NCI-H524 (cell line): ENCODE results near the gene KIRREL3.

Experiments
- DNase-seq, 2 experiments: peaks; one replicate each; lab custom pipeline; 2025; lab: John Stamatoyannopoulos, UW

KIRREL3 gene

DNA sequence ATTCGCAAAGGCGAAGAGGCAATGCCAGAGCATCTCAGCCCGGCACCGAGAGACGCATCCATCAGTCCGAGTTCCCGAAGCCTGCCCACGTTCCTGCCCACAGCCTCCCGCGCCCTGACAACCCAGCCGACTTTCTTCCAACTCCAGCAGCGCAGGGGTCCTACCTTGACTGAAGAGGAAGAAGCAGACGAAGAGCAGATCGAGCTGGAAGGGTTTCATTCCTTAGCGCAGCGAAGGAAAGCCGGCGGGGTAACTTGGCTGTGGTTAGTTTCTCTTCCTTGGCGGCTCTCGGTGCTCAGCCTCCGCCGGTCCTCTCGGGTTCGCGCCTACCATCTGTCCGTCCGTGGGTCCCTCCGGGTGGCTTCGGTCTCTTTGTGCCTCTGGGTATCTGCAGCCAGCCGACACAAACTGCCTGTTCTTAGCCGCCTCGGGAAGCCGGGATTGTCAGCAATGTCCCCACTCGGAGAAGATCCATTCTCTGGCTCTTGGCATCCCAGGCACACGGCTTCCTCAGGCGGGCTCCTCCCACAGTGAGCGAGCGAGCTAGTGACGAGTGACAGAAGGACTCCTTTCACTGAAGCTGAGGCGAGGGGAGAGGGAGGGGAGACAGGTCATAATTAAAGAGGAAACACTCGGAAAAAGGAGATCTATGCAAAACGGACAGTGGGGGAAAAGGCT is at the start of gene KIRREL3:
KIRREL3 (minus strand) TSS at position 480 of the 678 bp plus-strand sequence.
- peak; percentile 39 to 48 for DNase-seq

DNA sequence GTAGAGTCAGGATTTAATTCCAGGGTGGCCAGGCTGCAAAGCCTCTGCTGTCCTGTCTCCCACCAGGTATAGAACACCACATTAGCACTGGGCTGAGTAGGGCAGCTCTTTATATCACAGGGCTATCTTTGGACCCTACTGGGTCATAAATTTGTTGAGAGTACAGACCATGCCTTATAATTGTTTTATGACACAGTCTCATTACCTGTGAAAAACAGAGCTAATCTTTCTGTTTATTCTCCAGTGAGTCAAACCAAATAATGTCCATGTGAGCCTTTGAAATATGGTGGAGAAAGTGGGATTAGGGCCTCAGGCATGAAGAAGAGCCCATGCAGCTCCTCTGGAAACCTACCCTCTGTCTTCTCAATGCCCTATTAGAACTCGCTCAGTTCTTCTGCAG is 49.6 kb upstream of the KIRREL3 start:
- no peak for DNase-seq

DNA sequence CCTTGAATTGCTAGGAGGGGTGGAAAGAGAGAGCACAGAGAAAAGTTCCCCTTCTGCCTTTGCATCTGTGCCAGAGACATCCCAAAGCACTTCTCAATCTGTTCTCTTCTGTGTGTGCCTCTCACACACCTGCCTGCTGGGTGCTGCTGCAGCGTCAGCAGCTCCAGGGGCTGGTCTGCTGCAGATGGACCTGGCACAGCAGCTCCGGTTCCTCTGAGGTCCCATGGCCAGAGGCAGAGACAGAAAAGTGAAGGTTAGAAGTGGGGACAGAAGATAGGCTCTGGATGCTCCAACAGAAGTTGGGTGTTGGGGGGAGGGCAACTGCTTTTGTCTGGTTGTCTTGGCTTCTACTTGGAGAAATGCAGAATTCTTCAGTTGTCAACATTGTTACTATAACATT is 48.9 kb upstream of the KIRREL3 start:
- peak in 1 of 2 experiments; percentile 68 for DNase-seq

DNA sequence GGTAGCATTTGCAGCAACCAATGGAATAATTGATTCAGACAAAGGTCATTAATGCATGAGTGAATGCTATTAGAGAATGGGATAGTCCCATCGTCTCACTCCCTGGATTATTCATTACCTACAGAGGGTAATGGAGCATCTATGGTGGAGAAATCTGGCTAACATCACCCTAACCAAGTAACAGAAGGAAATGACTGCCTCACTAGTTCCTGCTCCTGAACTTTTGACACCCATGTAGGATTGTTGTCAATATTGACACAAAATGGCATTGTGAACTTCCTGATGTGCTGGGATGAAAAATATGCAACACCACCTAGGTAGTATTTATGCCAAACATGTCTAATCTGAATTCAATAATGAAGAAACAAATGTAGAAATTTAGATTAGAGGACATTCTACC is 44.0 kb upstream of the KIRREL3 start:
- no peak for DNase-seq

DNA sequence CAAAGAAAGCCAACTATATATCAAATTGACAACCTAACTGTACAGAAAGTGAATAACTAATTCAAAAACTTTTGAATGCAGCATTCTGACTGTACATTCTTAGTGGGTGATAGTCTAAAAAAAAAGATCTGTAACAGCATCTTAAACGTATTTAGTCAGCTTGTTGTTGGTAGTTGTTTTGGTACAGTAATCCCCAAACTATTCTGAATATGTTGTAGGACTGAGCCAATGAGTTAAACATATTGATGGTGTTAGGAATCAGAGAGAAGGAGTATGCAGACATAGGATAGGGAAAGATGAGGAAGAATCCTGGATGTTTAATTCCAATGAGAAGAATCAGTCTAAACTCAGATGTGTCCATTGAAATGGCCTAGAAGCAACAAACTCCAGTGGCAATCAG is 41.9 kb upstream of the KIRREL3 start:
- no peak for DNase-seq

DNA sequence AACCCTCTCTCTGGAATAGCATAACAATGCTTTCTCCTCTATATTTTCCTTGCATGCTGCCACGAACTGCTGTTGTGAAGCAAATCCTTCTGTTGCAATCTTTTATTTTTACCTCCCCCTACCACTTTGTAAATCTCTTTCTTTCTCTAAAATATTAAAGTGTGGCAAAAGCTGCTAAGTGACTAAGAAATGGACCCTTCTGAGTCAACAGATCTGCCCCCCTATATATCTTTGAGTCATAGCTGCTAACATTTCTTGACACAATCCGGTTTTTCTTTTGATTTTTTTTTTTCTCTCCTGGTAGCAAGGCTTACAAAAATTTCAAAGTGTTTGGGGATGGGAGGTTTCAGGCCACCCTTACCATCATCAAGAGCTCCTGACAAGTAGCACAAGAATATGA is 39.0 kb upstream of the KIRREL3 start:
- no peak for DNase-seq

DNA sequence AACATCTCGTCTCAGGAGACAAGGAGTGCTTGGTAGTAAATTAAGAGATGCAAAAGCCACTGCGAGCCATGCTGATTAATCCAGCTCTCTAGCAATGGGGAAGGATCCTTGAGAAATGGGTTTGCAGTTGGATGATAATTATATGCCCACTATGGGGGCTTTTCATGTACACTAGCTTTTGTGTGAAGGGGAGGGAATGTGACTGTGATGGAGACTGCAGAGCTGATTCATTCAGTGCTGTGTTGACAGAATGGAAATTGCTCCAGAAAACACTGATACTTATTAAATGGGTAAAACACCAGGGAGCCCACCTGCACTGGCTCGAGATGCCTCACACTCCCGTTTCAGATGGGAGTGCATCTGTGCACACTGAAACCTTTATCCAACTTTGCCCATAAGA is 37.0 kb upstream of the KIRREL3 start:
- DNase-seq, result no peak

DNA sequence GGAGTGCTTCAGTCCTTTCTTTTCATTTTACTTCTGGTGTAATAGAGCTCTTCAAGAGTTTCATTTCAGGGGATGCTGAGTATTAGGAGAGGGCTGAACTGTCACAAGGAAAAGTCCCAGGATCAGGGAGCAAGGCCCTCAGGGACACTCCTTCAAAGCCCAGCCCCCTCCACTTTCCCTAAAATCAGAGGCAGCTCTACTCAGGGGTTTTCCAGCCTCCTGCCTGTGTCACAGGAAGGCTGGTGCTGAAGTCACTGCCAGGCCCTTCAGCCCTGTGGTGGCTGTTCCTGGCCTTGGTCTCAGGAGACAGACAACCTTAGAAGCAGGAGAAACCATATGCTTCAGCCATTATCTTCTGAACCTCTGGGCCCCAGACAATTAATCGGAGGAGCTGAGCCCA is 36.4 kb upstream of the KIRREL3 start:
- no peak for DNase-seq

DNA sequence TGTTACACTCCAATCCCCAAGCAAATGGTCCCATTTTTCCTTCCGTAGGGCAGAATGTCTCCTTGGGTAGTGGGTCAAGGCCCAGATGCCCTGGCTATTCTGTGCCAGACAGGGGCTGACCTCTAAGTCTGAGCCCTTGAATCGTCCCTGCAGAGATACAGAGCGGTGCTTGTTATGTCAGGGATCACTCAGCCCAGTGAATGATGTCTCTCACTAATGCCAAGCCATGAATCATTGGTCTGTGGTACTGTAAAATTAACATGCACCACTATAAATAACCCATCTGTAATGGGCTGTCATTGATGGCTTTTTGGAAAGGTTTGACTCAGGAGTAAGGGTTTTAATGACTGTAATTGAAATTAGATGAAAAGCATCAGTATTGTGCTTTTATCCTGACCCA is 35.3 kb upstream of the KIRREL3 start:
- DNase-seq, result no peak

DNA sequence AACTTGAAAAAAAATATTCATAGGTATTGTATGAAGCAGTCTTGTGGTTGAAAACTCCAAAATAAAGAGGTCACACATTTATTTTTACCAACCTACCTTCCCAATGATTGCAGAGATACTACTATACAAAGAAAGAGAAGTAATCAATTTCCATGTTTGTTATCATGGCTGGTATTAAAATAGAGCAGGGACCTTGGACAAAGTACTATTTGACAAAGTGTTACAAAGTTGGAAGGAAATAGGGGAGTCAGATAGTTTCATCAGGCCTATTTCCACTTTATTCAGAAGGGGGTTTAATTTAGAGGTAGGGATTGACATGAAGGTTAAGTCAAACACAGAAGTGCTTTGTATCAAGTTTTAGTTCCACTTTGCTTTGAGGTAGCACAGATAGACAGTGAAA is 34.4 kb upstream of the KIRREL3 start:
- DNase-seq, result no peak

DNA sequence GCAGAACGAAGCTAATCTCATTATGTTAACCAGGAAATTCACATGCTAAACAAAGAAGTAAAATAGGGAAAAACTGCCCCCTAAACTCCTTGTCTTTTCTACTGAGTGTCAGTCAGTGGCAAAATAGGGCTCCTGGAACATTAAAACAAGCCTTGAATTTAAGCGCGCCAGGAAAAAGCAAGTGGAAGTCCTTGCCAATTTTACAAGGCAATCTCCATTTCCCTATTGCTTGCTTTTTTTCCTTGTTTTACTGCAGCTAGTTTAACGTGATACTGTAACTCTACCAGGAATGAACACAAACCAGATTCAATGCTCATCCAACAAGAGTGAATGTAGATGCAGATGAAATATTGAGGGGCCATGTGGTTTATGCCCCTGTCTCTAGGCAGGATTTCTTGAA is 28.1 kb upstream of the KIRREL3 start:
- no peak for DNase-seq

DNA sequence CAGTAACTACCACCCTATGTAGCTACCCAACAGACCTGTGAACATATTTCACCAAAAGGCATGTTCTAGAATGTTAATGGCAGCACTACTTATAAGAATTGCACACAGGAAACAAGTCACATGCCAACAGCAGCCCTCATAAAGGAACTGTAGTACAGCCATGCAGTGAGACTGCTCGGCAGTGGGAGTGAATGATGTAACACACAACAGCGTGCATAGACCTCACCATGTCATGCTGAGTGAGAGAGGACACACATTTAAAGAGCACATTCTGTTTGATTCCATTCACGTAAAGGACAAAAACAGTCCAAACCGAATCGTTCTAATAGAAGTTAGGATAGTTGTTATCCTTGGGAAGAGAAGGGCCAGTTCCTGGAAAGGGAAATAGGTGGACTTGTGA is 27.2 kb upstream of the KIRREL3 start:
- DNase-seq, result no peak

DNA sequence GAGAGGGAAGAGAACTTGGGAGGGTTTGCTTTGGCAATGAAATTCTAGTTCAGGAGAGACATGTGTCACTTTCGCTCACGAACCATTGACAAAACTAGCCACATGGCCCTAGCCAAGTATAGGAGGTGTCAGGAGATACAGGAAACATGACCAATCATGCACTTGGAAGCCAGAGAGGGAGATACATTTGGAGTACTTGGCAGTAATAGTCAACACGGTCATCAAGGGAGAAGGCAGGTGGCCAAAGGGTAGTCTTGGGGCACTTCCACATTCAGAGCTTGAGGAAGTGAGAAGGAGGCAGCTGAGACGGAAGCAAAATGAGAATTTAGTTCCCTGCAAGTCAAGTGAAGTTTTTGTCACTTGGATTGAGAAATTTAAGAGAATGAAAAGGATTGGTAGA is 26.4 kb upstream of the KIRREL3 start:
- no peak for DNase-seq

DNA sequence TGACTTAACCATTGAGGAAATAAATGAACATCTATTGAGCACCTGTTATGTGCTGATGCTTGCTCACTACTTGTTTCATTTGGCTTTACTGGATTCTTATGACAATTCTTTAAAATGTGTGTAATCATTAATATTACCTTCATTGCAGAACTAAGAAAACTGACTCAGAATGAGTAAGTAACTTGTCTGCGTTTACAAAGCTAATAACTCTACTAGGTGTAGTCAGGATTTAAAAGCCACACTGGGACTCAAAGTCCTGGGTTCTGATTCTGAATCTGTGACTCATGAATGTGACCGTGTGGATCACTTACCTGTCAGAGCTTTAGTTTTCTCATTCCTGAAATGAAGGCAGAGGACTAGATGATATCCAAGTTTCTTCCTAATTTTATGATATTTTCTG is 23.4 kb upstream of the KIRREL3 start:
- no peak for DNase-seq

DNA sequence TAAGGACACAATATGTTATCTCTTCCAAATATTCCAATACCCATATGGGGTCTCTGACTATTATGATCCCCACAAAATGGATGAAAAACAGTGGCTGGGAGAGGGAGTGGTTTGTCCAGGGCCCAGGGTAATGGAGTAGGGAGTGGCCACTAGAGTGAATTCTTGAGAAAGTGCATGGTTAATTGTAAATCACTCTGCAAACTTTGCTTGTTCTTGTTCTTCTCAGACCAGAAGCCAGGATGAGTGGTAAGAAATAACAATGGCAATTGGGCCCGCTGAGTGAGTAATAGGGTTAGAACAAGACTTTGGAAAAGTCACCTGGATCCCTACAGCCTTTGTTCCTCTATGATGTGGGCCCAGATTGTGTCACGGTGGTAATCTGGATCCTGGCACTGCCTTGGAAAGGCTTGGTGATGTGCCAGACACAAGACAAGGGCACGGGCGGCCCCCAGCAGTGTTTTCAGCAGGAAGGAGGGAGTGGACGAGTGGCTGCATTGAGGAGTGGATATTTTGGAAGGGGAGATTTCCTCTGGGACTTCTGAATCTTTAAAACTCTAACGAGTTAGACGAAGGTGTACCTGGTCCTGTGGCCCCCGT is 18.2 kb upstream of the KIRREL3 start:
- no peak for DNase-seq

DNA sequence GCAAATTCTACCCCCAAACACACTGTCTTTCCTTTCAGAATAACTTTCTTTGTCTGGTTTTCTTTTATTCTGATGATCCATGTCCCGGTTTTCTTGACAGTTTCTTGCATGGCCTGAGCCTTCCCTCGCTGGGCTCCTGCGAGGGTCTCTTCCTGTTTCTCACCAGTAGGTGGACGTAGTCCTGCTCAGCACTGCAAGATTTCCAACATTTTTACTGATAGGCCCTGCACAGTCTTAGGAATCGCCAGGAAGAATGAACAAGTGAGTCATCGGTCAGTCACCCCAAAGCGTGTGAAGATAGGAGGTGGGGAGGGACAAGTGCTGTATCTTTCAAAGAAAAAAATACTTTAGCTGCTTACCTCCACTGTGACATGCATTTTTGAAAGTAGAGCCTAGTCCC is 16.9 kb upstream of the KIRREL3 start:
- peak; percentile 1 to 19 for DNase-seq

DNA sequence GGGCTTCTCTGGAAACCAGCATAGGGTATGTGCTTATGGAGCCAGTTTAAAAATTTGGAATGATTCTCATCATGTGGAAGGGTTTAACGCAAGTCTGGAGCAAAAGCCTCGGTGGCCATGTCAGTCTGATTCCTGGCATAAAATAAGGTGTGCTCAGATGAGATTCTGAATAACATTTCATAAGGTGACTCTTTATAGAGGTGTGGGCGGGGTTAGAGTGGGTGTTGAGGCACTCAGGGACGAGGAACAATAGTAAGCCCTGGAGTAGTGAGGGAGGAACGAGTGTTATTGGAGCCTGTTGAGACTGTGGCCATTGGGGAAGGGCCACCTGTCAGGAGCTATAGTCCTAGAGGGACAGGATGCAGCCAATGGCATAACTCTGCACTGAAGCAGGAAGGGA is 13.0 kb upstream of the KIRREL3 start:
- DNase-seq, result no peak

DNA sequence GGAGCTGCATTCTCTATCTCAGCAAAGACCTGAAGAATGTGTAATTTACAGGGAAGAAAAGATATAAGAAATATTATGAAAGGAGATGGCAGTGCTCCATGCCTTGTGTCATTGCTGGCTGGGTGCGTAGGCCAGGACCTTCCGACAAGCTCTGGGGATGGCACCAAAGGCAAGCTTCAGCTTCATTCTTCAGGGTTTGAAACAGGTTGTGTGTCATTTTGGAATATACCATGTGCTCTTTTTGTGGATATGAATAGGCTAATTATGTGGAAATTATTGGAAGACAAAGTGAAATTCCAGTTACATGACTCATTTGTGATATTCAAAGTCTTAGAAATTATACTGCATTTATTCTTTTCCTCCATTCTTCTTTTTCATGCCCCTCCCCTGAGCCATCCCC is 5.7 kb upstream of the KIRREL3 start:
- no peak for DNase-seq

DNA sequence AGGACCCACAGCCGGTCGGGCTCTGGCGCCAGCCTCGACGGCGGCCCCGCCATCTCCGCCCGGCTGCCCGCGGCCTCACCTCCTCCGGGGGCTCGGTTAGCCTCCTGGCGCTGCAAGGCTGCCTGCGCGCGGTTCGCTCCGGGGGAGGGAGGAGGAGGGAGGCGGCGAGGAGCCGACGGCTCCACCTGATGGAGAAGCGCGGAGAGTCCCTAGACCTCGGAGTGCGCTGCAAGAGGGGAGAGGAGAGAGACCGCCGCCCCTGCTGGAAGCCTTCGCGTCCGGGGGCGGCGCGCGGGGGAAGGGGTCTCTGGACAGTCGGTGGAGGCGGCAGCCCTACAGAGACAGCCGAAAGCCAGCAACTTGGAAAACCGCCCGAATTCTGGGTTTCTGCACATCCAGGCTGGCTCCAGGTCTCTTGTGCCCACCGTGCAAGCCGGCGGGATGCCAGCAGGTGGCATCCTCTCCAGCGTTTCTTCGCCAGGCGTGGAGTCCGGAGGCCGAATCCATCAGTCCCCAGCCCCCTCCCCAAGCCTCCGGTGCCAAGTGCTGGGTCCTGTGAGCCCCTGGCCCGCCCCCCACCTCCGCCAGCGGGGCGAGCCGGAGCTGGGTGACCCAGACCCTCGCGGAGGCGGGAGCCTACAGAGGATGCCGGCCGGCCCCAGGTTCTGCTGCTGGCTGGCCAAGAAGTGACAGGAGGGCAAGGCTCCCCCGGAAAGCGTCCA is 2.9 kb upstream of the KIRREL3 start:
- DNase-seq, result peak; percentile 74 to 89

DNA sequence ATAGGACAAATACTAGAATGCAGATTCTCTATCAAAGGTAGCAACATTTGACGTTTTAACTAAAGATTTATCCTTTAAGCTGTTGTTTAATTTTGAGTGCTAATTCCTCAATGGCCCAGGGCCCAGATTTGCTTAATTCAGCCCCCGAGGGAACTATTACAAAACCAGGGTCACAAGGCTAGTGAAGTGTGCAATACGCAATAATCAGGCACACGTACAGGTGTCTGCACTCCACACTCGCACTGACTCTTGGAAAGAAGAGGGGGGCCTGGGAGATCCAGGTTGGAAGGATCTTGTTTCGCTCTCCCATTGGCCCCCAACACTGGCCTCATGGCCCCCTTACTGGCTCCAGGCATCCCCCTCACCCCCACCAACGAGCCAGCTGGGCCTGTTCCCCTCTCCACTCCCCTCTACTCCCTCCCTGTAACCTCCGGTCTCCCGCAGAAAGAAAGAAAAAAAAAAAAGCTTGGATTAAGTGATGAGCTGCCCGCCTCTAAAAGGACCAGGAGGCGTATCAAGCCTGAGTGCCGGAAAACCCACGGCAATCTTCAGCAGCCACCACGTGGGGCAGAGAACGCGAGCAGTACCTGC is 2.2 kb upstream of the KIRREL3 start:
- DNase-seq, result peak; percentile 53 to 76

DNA sequence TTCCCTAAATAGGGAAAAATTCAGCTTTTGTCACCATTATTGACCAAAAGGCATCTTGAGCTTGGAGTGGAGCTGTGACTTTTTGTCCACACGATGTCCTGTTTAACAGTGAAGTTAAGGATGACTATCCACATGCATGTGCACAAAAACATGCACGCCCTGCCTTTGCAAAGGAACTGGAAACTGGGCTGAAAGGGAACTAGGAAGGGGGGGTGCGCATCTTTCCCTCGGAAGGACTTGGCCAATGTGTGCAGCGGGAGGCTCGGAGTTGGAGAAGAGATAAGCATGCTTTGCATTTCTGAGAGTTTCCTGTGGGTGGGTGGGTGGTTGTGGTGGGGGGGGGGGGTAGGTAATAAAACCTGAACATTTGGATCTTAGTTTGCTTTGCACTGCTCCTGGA is 411 bp upstream of the KIRREL3 start:
- no peak for DNase-seq

DNA sequence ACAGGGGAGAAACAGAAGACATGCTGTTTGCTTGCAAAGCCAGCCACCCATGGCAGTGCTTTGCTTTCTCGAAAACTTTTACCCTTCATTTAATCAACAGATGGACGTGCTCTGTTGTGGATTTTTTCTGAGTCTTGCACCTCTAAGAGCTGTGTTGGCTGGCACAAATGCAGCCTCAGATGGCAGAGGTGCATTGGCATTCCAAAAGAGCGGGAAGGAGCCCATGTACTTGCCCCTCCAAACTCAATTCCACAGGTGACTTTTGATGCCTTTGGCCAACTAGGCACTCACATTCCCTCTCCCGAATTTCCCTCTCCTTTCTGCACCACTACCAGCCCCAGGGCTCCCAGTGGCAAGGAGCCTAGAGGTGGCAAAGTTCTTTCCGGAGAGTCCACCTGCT is 1.2 kb downstream of the KIRREL3 start:
- DNase-seq, result no peak

DNA sequence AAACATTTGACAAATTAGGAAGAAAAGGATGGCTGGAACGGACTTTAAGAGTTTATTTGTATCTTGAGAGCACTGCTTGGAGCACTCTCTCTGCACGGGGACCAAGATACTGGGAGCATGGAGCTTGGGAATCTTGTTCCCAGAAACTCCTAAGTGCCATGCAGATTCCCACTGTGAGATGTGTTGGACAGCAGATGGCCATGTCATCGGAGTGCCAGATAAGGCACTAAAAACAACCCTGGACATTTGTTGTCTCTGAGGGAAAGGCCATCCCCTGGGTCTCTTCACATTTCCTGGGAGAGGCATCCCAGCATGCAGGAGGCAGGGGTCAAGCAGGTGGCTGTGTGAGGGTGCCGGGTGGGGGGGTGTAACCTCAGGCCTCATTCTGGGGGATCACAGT is 2.9 kb downstream of the KIRREL3 start:
- no peak for DNase-seq
